NK-92 (cell line): Measurements from ENCODE around the gene OR4F15.
"Not testable (repeated sequence)": the region's sequence is repeated elsewhere in the genome, so short reads cannot be mapped to it uniquely, and the experiment has no call there.

Source experiments
- DNase-seq: peaks from one replicate; lab custom pipeline; 2025; ENCODE audit not compliant: unreplicated experiment; lab: John Stamatoyannopoulos, UW

The OR4F15 gene

DNA sequence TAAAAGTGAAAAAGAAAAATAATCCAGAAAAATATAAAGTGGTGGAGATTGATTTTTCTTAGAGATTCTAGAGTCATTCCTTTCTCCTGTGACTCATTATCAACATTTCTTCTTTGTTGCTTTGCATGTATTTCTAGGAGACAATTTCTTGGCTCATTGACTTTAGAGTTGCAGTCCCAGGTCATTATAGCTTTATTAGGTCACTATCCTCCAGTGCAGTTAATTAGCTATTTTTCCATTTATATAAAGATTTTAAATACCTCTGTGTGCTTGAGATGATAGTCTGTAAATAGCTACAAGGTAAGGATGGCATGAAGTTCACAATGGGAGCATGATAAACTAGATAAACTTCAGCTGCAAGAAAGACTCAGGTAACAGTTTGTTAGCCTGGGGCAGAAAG, at the start of gene OR4F15:
Gene OR4F15, plus strand, starts transcription at position 301 of the 400 bp plus-strand sequence. CDS start 5,985 bp downstream, outside the sequence.
- no peak for DNase-seq

- DNase-seq = not testable (repeated sequence)
These were observed 47.2 kb upstream of the OR4F15 start for GRCh38 chr15:101764669-101765339.

- not testable (repeated sequence) for DNase-seq
These were observed 46.7 kb upstream of the OR4F15 start for GRCh38 chr15:101765340-101765671.

GRCh38 chr15:101765772-101766456, 46.1 kb upstream of the OR4F15 start:
- DNase-seq = no peak

DNA sequence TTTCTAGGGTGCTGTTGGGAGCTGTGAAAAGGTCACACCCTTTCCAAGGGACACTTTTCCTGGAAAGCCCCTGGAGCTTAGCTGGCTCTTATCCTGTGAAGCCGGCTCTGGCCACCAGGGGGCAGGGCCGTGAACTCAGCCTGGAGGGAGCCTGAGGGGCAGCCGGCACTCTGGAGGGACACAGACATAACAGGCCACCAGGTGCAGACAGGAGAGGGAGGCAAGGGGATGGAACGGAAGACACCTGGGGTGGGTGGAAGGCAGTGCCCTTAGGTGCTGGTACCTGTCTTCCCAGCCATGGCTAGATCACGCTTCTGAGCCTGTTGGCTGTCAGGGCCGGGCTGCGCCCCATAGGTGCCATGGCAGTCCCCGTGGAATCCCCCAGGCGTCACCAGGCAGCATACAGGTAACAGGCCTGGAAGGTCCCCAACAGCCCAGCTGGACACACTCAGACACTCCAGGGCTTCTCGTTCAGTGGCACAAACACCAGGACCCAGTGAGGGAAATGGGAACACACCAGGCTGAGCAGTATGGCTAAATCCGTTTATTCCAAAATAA, 44.8 kb upstream of the OR4F15 start:
- not testable (repeated sequence) for DNase-seq

DNA sequence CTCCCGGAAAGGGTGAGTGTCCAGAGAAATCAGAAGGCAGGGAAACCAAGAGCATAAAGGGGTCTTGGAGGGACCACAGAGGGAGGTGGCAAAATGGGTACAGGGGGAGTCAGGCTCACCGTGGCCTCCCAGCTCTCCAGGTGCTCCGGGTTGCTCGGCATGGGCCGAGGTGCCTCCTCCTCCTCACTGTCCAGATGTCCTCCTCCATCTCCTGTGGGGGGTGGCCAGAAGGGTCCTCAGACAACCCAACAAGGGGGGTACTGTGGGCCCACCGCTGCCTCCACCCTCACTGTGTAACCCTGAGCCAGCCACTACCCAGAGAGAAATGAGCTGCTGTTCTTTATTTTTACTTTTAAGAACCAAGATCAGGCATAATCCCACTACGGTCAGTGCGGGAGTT, 39.1 kb upstream of the OR4F15 start:
- DNase-seq = no peak

DNA sequence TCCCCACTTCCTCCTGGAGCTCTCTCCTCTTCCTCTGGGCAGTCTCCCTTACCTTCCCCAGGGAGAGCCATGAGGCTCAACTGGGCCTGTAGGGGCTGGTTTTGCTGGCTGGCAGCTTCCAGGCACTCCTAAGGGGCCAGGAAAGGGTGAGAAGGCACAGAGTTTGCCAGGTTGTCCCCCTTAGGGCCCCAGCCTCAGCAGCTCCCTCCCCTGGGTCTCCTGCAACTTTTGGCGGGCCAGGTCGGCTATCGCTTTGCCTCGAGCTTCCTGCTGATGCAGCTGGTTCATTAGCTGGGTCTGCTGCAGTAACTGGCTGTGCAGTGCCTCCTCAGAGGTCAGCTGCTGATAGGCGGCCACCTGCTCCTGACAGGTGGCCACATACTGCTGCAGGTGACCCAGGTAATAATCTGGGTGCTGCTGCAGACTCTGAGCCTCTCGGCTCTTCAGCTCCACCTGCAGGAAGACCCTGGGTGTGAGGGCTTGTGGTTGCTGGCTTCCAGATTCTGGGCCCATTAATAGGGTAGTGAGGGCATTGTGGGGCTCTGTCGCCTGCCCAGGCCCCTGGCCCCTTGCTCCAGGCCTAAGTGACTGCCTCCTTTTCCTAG, 38.4 kb upstream of the OR4F15 start:
- no peak for DNase-seq

- no peak for DNase-seq
These were observed 36.9 kb upstream of the OR4F15 start for GRCh38 chr15:101775136-101775535.

DNA sequence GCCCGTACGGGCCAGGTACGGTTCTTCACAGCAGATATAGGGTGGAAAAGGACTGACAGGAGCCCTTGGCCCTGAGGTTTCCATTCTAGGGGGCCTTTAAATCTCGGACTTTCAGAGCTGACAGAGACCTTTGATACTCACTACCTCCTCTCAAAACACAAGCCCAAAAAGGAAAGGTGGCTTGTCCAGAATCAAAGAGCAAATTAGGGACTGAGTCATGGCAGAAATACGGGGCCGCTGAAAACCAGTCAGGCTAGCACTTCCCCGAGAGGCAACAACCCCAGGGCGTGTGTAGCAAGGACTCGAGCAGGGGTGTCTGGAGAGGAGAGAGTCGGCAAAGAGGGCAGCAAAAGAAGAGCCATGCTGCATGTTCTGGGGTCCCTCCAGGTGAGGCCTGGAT, 33.4 kb upstream of the OR4F15 start:
- not testable (repeated sequence) for DNase-seq

DNA sequence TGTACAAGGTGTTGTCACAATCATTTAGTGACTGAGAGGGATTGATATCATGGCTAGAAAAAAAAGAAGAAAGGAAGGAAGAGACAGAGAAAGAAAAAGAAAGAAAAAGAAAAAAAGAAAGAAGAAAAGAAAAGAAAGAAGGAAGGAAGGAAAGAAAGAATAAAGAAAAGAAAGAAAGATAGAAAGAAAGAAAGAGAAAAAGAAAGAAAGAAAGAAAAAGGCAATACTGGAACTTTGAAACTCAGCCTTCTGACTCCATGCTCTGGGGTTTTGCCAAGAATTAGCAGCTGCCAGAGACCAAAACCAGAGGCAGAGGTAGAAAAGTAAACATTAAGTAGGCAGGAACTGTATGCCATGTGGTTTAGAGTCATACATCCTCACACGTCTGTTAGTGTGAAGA, 31.8 kb upstream of the OR4F15 start:
- DNase-seq = not testable (repeated sequence)

- no peak for DNase-seq
These were observed 30.1 kb upstream of the OR4F15 start for GRCh38 chr15:101781928-101782327.

DNA sequence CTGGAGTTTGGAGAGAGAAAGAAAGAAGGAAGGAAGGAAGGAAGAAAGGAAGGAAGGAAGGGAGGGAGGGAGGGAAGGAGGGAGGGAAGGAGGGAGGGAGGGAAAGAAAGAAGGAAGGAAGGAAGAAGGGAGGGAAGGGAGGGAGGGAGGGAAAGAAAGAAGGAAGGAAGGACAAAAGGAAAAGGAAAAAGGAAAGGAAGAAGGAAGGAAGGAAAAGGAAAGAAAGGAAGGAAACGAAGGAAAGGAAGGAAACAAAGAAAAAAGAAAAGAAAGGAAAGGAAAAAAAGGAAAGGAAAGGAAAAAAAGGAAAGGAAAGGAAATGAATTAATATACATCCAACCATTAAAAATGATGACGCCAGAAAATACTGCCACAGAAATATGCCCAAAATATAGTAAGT, 27.4 kb upstream of the OR4F15 start:
- DNase-seq = no peak

DNA sequence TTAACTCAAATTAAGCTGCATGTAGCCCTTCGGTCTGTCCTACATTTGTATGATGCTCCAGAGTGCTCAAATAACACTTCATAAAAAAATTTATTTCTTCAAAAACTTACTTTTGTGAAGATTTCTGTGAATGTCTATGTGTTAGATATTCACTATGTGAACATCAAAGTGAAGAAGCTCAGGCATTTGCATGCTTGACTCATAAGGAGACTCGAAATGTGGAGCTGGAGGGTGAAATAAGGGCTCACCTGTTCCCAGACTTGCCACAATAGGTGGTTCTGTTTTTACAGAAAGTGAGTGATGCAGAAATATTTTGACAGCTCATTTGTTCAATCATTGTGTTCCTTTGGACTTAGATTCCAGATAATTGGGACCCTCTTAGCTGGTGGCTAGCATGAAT, 25.6 kb upstream of the OR4F15 start:
- not testable (repeated sequence) for DNase-seq

GRCh38 chr15:101788001-101788400, 24.0 kb upstream of the OR4F15 start:
- not testable (repeated sequence) for DNase-seq

GRCh38 chr15:101788503-101789269, 23.3 kb upstream of the OR4F15 start:
- not testable (repeated sequence) for DNase-seq

DNA sequence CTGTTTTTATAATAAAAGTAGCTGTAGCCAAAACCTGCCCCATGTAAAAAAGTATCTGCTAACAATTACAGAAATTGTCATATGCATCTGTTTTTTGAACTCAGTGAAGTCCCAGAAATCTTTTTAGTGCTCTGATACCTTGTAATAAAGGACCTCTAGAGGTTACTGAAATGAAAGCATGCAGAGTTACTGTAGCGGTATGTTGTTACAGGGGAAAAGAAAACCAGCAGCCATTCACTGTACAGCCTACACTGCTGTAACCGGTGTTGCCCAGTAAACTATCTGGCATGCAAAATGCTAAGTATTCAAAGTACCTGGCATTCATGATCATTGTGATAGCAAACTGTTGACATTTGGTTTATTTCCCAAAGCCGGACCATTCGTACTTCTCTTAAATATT, 21.3 kb upstream of the OR4F15 start:
- not testable (repeated sequence) for DNase-seq

- not testable (repeated sequence) for DNase-seq
These were observed 18.0 kb upstream of the OR4F15 start for GRCh38 chr15:101793981-101794380.

- DNase-seq = no peak
These were observed 16.5 kb upstream of the OR4F15 start for GRCh38 chr15:101795455-101795854.

DNA sequence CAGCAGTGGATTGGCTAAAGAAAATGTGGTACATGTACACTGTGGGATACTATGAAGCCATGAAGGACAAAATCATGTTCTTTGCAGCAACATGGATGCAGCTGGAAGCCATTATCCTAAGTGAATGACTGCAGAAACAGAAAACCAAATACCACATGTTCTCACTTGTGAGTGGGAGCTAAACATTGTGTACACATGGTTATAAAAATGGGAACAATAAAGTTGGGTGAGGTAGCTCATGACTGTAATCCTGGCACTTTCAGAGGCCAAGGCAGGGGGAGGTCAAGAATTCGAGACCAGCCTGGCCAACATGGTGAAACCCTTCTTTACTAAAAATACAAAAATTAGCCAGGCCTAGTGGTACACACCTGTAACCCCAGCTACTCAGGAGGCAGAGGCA, 12.3 kb upstream of the OR4F15 start:
- no peak for DNase-seq

GRCh38 chr15:101801048-101801447, 11.0 kb upstream of the OR4F15 start:
- no peak for DNase-seq

DNA sequence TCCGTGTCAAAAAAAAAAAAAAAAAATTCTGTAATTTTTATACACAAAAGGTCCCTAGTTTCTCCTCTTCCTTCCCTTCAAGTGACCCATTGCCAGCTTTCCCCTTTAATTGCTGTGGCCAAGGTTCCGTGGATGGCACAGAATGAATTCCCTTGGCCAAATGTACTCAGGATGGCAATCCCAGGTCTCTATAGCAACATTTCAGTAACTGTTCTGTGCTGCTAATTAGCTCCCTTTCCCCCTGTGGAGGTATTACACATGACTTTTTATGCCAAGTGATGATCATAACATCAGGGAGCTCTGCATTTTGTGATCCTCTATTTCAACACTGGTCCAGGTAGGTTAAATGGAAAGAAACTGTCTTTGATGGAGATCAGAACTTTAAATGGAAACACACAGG, 8.8 kb upstream of the OR4F15 start, which contains the start of gene OR4F6:
Gene OR4F6, plus strand, starts transcription at position 301 of the 400 bp plus-strand sequence. CDS start 2,211 bp downstream, outside the sequence.
- no peak for DNase-seq
